HTERT RPE-1 (cell line): ENCODE measurements around the gene ARHGEF10L.

Experiments
- in situ Hi-C: fragments of 300-500 bp; cut with MboI; formaldehyde crosslinking; loops from 4 replicates; pipeline ENCODE4 v1.14.3; 2020; ENCODE audit warnings: low sequenced_read_pairs

Gene ARHGEF10L

GRCh38 chr1:17630048-17630830, 90.7 kb downstream of the ARHGEF10L start:
- in situ Hi-C loops: no loop called here

GRCh38 chr1:17630986-17631385, 91.5 kb downstream of the ARHGEF10L start:
- in situ Hi-C loops: no loop called here

GRCh38 chr1:17631410-17631809, 91.9 kb downstream of the ARHGEF10L start:
- in situ Hi-C loops: no loop called here

GRCh38 chr1:17632106-17632505, 92.6 kb downstream of the ARHGEF10L start:
- in situ Hi-C loops: no loop called here

- in situ Hi-C loops: no loop called here
These were observed 93.2 kb downstream of the ARHGEF10L start for GRCh38 chr1:17632541-17633184.

- in situ Hi-C loops: no loop called here
These were observed 94.2 kb downstream of the ARHGEF10L start for GRCh38 chr1:17633654-17634053.

- in situ Hi-C loops: no loop called here
These were observed 95.8 kb downstream of the ARHGEF10L start for GRCh38 chr1:17635276-17635675.

- in situ Hi-C loops: no loop called here
These were observed 96.3 kb downstream of the ARHGEF10L start for GRCh38 chr1:17635811-17636210.

- in situ Hi-C loops: no loop called here
These were observed 97.1 kb downstream of the ARHGEF10L start for GRCh38 chr1:17636612-17637011.

GRCh38 chr1:17637055-17637454, 97.6 kb downstream of the ARHGEF10L start:
- in situ Hi-C loops: no loop called here

- in situ Hi-C loops: no loop called here
These were observed 100.3 kb downstream of the ARHGEF10L start for GRCh38 chr1:17639703-17640340.

- in situ Hi-C loops: no loop called here
These were observed 100.9 kb downstream of the ARHGEF10L start for GRCh38 chr1:17640393-17640792.

- in situ Hi-C loops: no loop called here
These were observed 101.5 kb downstream of the ARHGEF10L start for GRCh38 chr1:17640975-17641374.

- in situ Hi-C loops: no loop called here
These were observed 102.7 kb downstream of the ARHGEF10L start for GRCh38 chr1:17642169-17642568.

- in situ Hi-C loops: no loop called here
These were observed 103.4 kb downstream of the ARHGEF10L start for GRCh38 chr1:17642943-17643342.

GRCh38 chr1:17643861-17644703, 104.6 kb downstream of the ARHGEF10L start:
- in situ Hi-C loops: no loop called here

GRCh38 chr1:17645068-17645911, 105.8 kb downstream of the ARHGEF10L start:
- in situ Hi-C loops: no loop called here

GRCh38 chr1:17646444-17647280, 107.2 kb downstream of the ARHGEF10L start:
- in situ Hi-C loops: no loop called here

GRCh38 chr1:17648457-17649145, 109.1 kb downstream of the ARHGEF10L start:
- in situ Hi-C loops: no loop called here
